ENCODE results near the gene DMRT1.

Gene DMRT1

GRCh38 chr9:841371-842209 lies at the start of gene DMRT1:
Gene DMRT1 (plus strand): TSS chr9:841697. CDS start chr9:841839, 142 bp downstream.
- no peak for DNase-seq (ENCODE audit: low read depth)

GRCh38 chr9:792331-793260 lies 48.9 kb upstream of the DMRT1 start:
- DNase-seq (ENCODE audit: low read depth): peak; percentile 16

GRCh38 chr9:794386-794785 lies 47.1 kb upstream of the DMRT1 start:
- DNase-seq (ENCODE audit: low read depth): no peak

- no peak for DNase-seq (ENCODE audit: low read depth)
Measured at GRCh38 chr9:795869-796268, 45.6 kb upstream of the DMRT1 start.

GRCh38 chr9:800591-801150 lies 40.8 kb upstream of the DMRT1 start:
- DNase-seq (ENCODE audit: low read depth): no peak

- DNase-seq (ENCODE audit: low read depth): no peak
Measured at GRCh38 chr9:801399-802071, 40.0 kb upstream of the DMRT1 start.

GRCh38 chr9:804026-804425 lies 37.5 kb upstream of the DMRT1 start:
- no peak for DNase-seq (ENCODE audit: low read depth)

- DNase-seq (ENCODE audit: low read depth): no peak
Measured at GRCh38 chr9:805151-805550, 36.3 kb upstream of the DMRT1 start.

- DNase-seq (ENCODE audit: low read depth): peak; percentile 26
Measured at GRCh38 chr9:806285-807156, 35.0 kb upstream of the DMRT1 start.

- no peak for DNase-seq (ENCODE audit: low read depth)
Measured at GRCh38 chr9:811106-811531, 30.4 kb upstream of the DMRT1 start.

- no peak for DNase-seq (ENCODE audit: low read depth)
Measured at GRCh38 chr9:818958-819357, 22.5 kb upstream of the DMRT1 start.

GRCh38 chr9:826500-827280 lies 14.8 kb upstream of the DMRT1 start:
- no peak for DNase-seq (ENCODE audit: low read depth)

GRCh38 chr9:840343-840742 lies 1.2 kb upstream of the DMRT1 start:
- DNase-seq (ENCODE audit: low read depth): no peak

GRCh38 chr9:842635-843426 lies 1.3 kb downstream of the DMRT1 start:
- no peak for DNase-seq (ENCODE audit: low read depth)

GRCh38 chr9:843427-843785 lies 1.9 kb downstream of the DMRT1 start:
- no peak for DNase-seq (ENCODE audit: low read depth)

- no peak for DNase-seq (ENCODE audit: low read depth)
Measured at GRCh38 chr9:846852-847251, 5.4 kb downstream of the DMRT1 start.

- no peak for DNase-seq (ENCODE audit: low read depth)
Measured at GRCh38 chr9:847505-847904, 6.0 kb downstream of the DMRT1 start.

- no peak for DNase-seq (ENCODE audit: low read depth)
Measured at GRCh38 chr9:849431-849830, 7.9 kb downstream of the DMRT1 start.

GRCh38 chr9:852539-852938 lies 11.0 kb downstream of the DMRT1 start:
- no peak for DNase-seq (ENCODE audit: low read depth)

- DNase-seq (ENCODE audit: low read depth): no peak
Measured at GRCh38 chr9:859251-859650, 17.8 kb downstream of the DMRT1 start.

All from amniotic epithelial cell (primary cell).